ENCODE measurements around the gene OGA.

DNA sequence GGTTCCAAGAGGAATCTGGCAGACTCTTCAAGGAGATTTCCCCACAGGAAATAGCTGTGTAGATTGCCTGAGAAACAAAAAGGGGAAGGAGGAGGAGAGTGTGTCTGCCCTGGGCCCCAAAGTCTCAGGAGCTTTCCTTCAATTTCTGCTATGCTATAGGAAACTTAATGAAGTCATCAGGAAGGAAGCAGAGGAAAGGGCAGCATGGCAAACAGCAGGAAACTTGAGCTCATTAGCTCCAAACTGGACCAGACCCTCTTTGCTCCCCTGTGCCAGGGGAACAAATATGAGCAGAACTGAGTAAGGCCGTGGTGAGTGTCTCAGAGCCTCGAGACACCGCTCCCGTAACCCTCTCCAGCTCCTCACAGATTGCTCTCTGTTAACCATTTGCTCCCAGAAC, 30.2 kb upstream of the OGA start:
- no peak for TF ChIP-seq CTCF (IDR thresholded peaks at IDR 0.05; ENCODE audit: poor library complexity)
- TF ChIP-seq EZH2 (IDR thresholded peaks at IDR 0.05; ENCODE audit: borderline replicate concordance): no peak
